GM19023 (cell line): ENCODE measurements around the gene FLRT1.

Experiments
- ATAC-seq: cut with Tn5 transposase; IDR thresholded peaks from one replicate; pipeline ENCODE4 v1.9.1; 2021; ENCODE audit warnings: mild to moderate bottlenecking, moderate library complexity; ENCODE audit not compliant: unreplicated experiment

The FLRT1 gene

GRCh38 chr11:64084146-64084950 is 48.6 kb downstream of the FLRT1 start:
- no peak for ATAC-seq

GRCh38 chr11:64084951-64085710 is 49.4 kb downstream of the FLRT1 start:
- no peak for ATAC-seq
